MCF 10A (cell line): ENCODE results near the gene ZNF740. TPM values are rescaled to one million over a fixed set of nuclear protein-coding genes. Genes with fewer than 3 reads are reported as not detected.

Source experiments
- BruUV-seq: library from RNA; stranded (reverse); fragments of 400-500 nt; replicated peaks from 2 replicates; lab custom pipeline; 2021; lab: Mats Ljungman, UMichigan
- CTCF ChIA-PET: fragments of 300-600 bp; sonication (Branson Sonifier 250); formaldehyde crosslinking; extraction: SDS; loops from one replicate; lab custom pipeline; 2021; ENCODE audit warnings: antibody characterized with exemption, inconsistent platforms; lab: Yijun Ruan, JAX
- POLR2A ChIA-PET: fragments of 300-600, 350-650 bp; sonication (Branson Sonifier 250); formaldehyde crosslinking; extraction: SDS; loops from one replicate; lab custom pipeline; 2020; ENCODE audit warnings: antibody characterized with exemption, inconsistent platforms; lab: Yijun Ruan, JAX
- DNase-seq: peaks from one replicate; pipeline ENCODE4 v3.0.0-alpha.2; 2018; ENCODE audit not compliant: unreplicated experiment
- H3K27ac Mint-ChIP-seq: one replicate; pipeline ENCODE4 v1.8.0; 2022; ENCODE audit warnings: mild to moderate bottlenecking, low read depth, mixed read lengths; ENCODE audit not compliant: unreplicated experiment
- H3K27me3 Mint-ChIP-seq: one replicate; pipeline ENCODE4 v1.8.0; 2022; ENCODE audit warnings: mixed read lengths; ENCODE audit not compliant: insufficient read depth, unreplicated experiment
- H3K36me3 Mint-ChIP-seq: one replicate; pipeline ENCODE4 v1.8.0; 2022; ENCODE audit warnings: mild to moderate bottlenecking, moderate library complexity, mixed read lengths; ENCODE audit not compliant: insufficient read depth, unreplicated experiment
- H3K4me1 Mint-ChIP-seq: one replicate; pipeline ENCODE4 v1.8.0; 2022; ENCODE audit warnings: mixed read lengths; ENCODE audit not compliant: insufficient read depth, unreplicated experiment
- H3K4me3 Mint-ChIP-seq: one replicate; pipeline ENCODE4 v1.8.0; 2022; ENCODE audit warnings: mild to moderate bottlenecking, moderate library complexity, mixed read lengths; ENCODE audit not compliant: unreplicated experiment
- H3K9me3 Mint-ChIP-seq: one replicate; pipeline ENCODE4 v1.8.0; 2022; ENCODE audit warnings: mixed read lengths; ENCODE audit not compliant: unreplicated experiment
- intact Hi-C: fragments of 100-400 bp; cut with micrococcal nuclease; formaldehyde crosslinking; loops from 2 replicates; pipeline ENCODE4 v1.14.1; 2022
- total RNA-seq: library from RNA; stranded (reverse); gene quantifications from 2 replicates; pipeline ENCODE4 v1.2.3, GENCODE V29; 2022
- TF ChIP-seq, protein P1 (sequence below): fragments of 200-600 bp; IDR thresholded peaks from one replicate; pipeline ENCODE4 v1.8.0; 2022; ENCODE audit warnings: antibody characterized with exemption, mild to moderate bottlenecking; ENCODE audit not compliant: unreplicated experiment

The ZNF740 gene
- total RNA-seq, 1 experiment from 2014 or later = 36.2 TPM

DNA sequence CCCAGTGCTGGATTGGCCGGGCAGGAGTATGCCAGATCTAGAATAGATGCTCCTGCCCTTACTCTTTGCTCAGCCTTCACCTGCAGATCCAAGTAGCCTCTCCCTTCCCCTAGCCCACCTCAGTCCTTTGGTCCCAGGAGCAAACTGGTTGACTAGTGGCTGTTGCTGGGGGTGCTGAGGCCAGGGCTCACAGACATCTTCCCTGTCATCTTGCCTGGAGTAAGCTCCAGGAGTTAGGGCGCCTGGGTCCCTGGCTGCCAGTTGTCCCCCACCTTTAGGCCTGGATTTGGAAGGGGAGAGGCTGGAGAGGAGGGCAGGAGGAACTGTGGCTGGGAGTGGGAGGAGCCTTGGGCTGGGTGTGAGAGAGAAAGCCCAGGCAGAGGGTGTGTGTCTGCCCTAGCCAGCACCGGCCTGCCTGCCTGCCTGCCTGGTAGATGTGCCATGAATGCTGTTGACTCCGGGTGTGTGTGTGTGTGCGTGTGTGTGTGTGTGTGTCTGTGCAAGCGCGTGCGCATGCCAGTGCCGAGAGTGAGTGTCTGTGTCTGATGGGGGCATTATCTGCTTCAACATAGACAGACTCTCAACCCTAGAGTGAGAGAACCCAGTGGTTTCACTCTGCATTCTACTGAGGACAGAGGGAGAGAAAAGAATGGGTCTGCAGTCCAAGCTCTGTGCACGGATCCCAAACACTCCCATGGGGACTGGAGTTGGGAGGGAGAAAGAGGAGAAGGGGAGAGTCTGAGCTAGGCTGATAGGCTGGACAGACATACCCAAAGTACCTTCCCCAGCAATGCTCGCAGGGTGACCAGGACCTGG lies 52.3 kb downstream of the ZNF740 start:
- TF ChIP-seq, protein P1, sequence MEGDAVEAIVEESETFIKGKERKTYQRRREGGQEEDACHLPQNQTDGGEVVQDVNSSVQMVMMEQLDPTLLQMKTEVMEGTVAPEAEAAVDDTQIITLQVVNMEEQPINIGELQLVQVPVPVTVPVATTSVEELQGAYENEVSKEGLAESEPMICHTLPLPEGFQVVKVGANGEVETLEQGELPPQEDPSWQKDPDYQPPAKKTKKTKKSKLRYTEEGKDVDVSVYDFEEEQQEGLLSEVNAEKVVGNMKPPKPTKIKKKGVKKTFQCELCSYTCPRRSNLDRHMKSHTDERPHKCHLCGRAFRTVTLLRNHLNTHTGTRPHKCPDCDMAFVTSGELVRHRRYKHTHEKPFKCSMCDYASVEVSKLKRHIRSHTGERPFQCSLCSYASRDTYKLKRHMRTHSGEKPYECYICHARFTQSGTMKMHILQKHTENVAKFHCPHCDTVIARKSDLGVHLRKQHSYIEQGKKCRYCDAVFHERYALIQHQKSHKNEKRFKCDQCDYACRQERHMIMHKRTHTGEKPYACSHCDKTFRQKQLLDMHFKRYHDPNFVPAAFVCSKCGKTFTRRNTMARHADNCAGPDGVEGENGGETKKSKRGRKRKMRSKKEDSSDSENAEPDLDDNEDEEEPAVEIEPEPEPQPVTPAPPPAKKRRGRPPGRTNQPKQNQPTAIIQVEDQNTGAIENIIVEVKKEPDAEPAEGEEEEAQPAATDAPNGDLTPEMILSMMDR = no peak
- no peaks in the 10 kb centered on the region for H3K27me3 Mint-ChIP-seq
- peak; percentile 54 for DNase-seq
- peak overlapping the region; percentile 67 for H3K27ac Mint-ChIP-seq
- no peaks in the 10 kb centered on the region for H3K9me3 Mint-ChIP-seq
- no peaks in the 10 kb centered on the region for H3K36me3 Mint-ChIP-seq
- POLR2A ChIA-PET = interaction anchor here (0.5 to 2.0 kb wide), 11 partner anchors 8 to 146 kb away, joined by 3 to 8 read pairs (median 3); partner anchors contain the start of gene MYG1
- intact Hi-C loops = no loop called here
- no TSS peak for BruUV-seq
- peaks cover 67% of the 10 kb centered on the region for H3K4me1 Mint-ChIP-seq
- CTCF ChIA-PET = interaction anchor here (0.5 to 1.5 kb wide), 6 partner anchors 8 to 73 kb away, joined by 3 to 5 read pairs (median 3); a partner anchor contains a TSS
- peak overlapping the region; percentile 77 for H3K4me3 Mint-ChIP-seq

DNA sequence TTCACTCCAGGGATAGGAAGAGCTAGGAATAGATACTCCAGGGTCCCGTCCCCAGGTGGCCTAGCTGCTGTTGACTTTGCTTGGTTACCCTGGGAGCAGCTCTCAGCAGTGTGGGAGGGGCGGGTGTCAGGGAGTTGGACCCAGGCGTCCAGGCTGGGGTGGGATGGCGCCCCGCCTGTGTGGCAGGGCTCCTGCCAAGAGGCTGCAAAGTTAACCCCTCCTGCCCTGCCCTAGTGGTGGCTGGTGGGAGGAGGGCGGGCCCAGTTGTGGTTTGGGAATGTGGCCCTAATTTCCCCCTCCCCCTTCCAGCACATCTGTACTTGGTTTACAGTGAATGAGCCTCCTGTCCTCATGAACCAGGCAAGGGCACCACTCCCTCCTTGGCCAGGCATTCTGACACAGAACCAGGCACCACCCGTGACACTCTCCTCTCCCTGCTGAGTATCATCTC lies 53.2 kb downstream of the ZNF740 start:
- POLR2A ChIA-PET = interaction anchor here (0.6 to 2.0 kb wide), 8 partner anchors 11 to 97 kb away, joined by 3 to 8 read pairs (median 3); partner anchors contain the start of gene ESPL1
- no peaks in the 10 kb centered on the region for H3K27me3 Mint-ChIP-seq
- H3K27ac Mint-ChIP-seq = no peak overlapping the region
- H3K4me3 Mint-ChIP-seq = peak overlapping the region; percentile 36
- peaks cover 61% of the 10 kb centered on the region for H3K4me1 Mint-ChIP-seq
- intact Hi-C loops = no loop called here
- H3K9me3 Mint-ChIP-seq = no peaks in the 10 kb centered on the region
- no peaks in the 10 kb centered on the region for H3K36me3 Mint-ChIP-seq
- no TSS peak for BruUV-seq
- DNase-seq = no peak
- CTCF ChIA-PET = interaction anchor here (0.5 to 1.5 kb wide), 5 partner anchors 8 to 72 kb away, joined by 3 to 4 read pairs (median 3); a partner anchor contains a TSS
- TF ChIP-seq, protein P1 = no peak

DNA sequence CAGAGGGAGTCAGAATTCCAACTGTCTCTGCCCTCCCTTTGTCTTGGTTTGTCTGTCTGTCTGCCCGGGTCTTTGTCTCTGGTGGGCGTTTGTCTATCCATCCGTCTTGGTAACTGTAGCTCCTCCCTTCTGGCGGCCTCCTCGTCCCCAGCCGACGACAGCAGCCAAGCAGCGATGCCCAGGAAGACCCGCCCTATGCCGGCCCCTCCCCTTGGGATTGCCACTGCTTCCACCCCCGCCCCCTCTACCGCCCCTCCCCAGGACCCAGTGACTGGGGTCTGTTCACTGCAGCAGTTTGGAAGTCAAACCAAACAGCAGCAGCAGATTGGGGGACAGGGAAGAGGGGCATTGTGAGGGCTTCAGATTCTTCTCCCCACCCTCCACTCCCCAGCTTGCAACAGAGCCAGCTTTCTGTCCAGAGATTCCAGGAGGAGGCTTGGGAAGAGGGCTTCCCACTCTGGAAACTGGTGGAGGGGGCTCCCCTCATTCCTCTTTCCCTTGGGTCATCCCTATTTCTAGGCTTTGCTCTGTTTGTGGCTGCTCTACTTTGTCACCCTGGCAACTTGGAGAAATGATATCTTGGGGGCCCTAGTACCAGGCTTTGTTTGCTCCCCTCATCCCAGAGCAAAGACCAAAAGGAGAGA lies 53.9 kb downstream of the ZNF740 start:
- DNase-seq = no peak
- ChIA-PET CTCF (interaction anchor here (0.7 to 1.3 kb wide), 2 partner anchors 20 to 21 kb away, joined by 3 to 4 read pairs; no protein-coding TSS in a partner anchor), POLR2A (interaction anchor here (0.8 to 2.0 kb wide), 2 partner anchors 14 to 34 kb away, joined by 3 to 8 read pairs; partner anchors contain the start of gene ESPL1)
- Mint-ChIP-seq H3K9me3 (no peaks in the 10 kb centered on the region), H3K4me1 (peaks cover 55% of the 10 kb centered on the region), H3K27ac (no peak overlapping the region), H3K27me3 (no peaks in the 10 kb centered on the region), H3K36me3 (no peaks in the 10 kb centered on the region), H3K4me3 (peak overlapping the region; percentile 36)
- intact Hi-C loops = no loop called here
- TF ChIP-seq, protein P1 = no peak
- no TSS peak for BruUV-seq

DNA sequence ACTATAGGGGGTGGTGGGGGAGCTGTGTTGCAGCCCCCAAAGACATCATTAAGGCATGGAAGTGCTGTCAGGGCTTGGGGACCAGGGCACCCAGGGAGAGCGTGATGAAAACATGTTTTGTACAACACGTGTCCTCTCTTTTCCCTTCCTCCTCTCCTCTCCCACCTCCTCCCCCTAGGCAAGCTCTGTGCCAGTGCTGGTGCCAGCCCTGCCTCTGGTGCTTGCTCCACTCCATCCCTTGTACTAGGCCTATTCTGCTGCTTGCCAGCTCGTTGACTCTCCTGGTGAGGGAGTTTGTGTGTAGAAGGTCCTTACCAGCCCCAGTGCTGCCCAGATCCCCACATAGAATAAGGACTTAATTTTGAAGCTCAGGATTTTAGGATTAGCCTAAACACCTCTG lies 54.6 kb downstream of the ZNF740 start:
- ChIA-PET CTCF (interaction anchor here (0.7 to 1.2 kb wide), 2 partner anchors 16 to 19 kb away, joined by 3 to 4 read pairs; a partner anchor contains a TSS), POLR2A (no interaction called here)
- TF ChIP-seq, protein P1 = no peak

More for the DNA sequence above, 54.6 kb downstream of the ZNF740 start:
- intact Hi-C loops = no loop called here
- H3K9me3 Mint-ChIP-seq = no peaks in the 10 kb centered on the region
- H3K4me3 Mint-ChIP-seq = no peak overlapping the region
- no peaks in the 10 kb centered on the region for H3K36me3 Mint-ChIP-seq
- no peak overlapping the region for H3K27ac Mint-ChIP-seq
- DNase-seq = no peak
- no peaks in the 10 kb centered on the region for H3K27me3 Mint-ChIP-seq
- BruUV-seq = no TSS peak
- peaks cover 47% of the 10 kb centered on the region for H3K4me1 Mint-ChIP-seq
